GM18526 (cell line): Measurements from ENCODE around the gene COX20.

ENCODE experiments used
- POLR2A ChIP-seq: IDR thresholded peaks from 3 replicates; pipeline ENCODE4 v1.6.1; 2011; ENCODE audit not compliant: insufficient read length; ENCODE audit errors: extremely low read depth

The COX20 gene

GRCh38 chr1:244860914-244861610 is 25.6 kb downstream of the COX20 start:
- TF ChIP-seq POLR2A, result no peak

GRCh38 chr1:244861683-244862082 is 26.2 kb downstream of the COX20 start:
- TF ChIP-seq POLR2A, result no peak

GRCh38 chr1:244862354-244862698 is 26.9 kb downstream of the COX20 start:
- no peak for TF ChIP-seq POLR2A

DNA sequence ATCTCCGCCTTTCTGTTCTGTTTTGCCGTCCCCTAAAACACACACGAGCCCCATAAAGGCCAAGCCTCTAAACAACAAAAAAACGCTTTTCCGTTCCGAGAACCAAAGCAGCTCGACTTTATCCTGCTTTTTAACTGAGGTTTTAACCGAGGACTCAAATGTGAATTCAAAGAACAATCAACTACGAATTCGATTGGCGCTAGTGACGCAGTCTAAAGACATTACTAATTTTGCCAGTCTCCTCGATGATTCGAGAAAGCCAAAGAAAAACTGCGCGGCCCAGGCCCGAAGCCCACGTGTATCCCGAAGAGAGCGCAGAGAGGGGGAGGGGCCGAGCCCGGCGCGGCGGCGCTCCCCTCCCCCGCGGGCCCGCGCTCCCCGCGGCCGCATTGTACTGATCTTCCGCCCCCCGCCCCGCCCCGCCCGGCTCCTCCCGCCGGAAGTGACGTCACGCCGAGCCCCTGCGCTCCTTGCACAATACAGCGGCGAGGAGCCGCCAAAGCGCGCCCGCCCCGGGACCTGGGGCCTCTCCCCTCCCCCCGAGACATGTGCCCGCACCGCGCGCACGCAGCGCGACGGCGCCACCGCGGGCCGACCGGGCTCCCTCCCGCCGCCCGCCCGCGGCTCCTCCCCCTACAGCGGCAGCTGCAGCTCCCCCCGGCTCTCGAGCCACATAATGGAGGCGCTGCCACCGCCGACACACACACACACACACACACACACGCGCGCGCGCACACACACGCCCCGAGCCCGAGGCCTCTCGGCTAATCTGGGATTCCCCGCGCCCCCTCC is 27.4 kb downstream of the COX20 start:
- TF ChIP-seq POLR2A, result peak; percentile 52

- TF ChIP-seq POLR2A, result peak; percentile 19
Measured at GRCh38 chr1:244863491-244864252, 28.2 kb downstream of the COX20 start.

DNA sequence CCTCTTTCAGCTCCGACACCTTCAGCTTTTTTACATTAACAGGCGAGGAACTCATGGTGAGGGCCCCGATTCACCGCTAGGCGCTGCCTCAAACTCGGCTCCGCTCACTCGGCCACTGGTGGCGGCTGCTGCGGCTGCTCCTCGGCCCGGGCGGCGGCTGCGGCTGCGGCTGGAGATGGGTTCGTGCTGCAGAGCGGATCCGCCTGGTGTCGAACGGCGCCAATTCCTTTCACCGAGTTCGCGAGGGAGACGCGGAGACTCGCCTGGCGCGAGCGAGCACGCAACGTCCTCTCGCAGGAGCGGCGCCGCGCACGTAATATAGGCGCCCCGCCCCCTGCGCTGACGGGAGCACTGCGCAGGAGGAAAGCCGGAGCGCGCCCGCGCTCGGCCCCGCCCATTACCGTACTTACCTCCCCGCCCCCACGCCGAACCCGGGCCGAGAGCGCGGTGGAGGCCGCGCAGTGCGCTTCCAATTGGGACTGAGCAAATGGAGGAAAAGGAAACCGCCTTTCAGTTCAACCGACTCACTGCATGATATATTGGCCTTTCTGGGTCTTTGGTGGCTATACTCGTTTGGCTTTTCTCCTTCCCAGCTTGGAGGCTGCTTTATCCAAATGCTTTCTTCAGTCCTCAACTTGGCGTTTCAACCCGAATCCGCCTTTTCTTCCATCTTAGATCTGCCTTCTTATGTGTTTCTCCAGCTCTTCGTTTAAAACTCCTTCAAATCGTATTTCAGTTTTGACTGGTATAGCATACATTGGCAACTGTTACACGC is 29.0 kb downstream of the COX20 start, which contains the start of gene HNRNPU:
Gene HNRNPU, minus strand, starts transcription at position 291 of the 775 bp plus-strand sequence. Its CDS starts 236 bp downstream, at position 55.
- peak; percentile 97 for TF ChIP-seq POLR2A

DNA sequence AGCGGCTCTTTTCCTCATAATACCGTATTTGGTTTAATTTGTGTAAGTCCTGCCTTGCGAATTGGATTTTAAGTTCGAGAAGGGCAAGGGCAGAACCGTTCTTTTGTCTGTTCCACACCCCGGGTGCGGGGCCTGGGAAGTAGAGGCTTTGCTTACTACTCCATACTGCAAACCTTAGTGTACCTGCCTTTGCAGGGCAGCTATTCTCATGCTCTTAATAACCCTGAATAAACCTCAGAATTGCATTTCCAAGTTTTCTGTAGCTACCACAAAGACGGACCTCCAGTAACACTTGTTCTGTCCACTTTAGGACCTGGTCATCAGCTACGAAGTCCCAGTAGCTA is 29.5 kb downstream of the COX20 start:
- TF ChIP-seq POLR2A, result no peak

- no peak for TF ChIP-seq POLR2A
Measured at GRCh38 chr1:244865820-244866219, 30.4 kb downstream of the COX20 start.

- TF ChIP-seq POLR2A, result no peak
Measured at GRCh38 chr1:244866355-244866754, 30.9 kb downstream of the COX20 start.

DNA sequence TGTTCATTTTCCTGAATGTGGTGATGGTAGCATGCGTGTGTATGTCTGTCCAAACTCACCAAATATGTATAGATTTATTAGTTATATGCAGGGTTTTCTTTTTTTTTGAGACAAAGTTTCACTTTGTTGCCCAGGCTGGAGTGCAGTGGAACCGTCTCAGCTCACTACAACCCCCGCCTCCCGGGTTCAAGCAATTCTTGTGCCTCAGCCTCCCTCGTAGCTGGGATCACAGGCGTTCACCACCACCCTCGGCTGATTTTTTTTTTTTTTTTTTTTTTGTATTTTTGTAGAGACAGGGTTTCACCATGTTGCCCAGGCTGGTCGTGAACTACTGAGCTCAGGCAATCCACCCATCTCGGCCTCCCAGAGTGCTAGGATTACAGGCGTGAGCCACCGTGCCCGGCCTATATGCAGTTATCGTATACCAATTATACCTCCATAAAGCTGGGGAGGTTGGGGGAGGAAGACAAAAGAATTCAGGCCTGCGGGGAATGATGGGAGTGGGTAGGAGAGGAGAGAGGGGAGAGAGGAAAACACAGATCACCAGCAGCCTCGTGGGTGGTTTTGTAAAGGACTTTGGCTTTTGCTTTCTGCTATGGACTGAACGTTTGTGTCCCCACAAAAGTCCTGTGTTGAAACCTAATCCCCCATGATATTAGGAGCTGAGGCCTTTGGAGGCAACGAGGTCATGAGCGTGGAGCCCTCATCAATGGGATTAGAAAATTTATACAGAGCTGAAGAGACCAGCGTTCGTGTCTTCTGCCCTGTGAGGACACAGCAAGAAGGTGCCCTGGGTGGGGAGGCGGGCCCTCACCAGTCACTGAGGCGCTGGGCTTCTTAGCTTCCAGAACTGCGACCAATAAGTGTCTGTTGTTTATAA is 33.3 kb downstream of the COX20 start:
- no peak for TF ChIP-seq POLR2A

- TF ChIP-seq POLR2A, result no peak
Measured at GRCh38 chr1:244869364-244869827, 33.9 kb downstream of the COX20 start.

- no peak for TF ChIP-seq POLR2A
Measured at GRCh38 chr1:244869950-244870349, 34.5 kb downstream of the COX20 start.

GRCh38 chr1:244874974-244875579 is 39.6 kb downstream of the COX20 start:
- TF ChIP-seq POLR2A, result no peak
